ENCODE results near the gene ATM. TPM values are rescaled to one million over a fixed set of nuclear protein-coding genes. Genes with fewer than 3 reads are reported as not detected.
"Not testable (repeated sequence)": the region's sequence is repeated elsewhere in the genome, so short reads cannot be mapped to it uniquely, and the experiment has no call there.

Gene ATM
- polyA plus RNA-seq, 1 experiment: 12.8 TPM

DNA sequence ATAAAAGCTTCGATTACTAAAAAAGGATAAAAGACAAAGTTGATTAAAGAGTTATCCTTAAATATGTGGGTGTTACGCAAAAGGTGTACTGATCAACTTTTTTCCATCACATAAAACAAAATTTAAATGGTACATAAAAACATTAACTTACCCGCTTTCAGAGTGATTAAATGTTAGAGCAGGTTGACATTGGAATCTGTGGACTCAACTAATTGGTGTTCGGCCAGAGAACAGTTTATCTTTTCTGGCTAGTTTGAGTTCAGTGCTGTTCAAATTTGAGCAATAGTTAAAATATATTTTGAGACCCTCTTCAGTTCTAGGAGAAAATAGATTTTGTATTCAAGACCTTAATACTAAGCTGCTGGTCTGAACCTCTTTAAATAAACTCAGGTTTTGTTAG is 56.1 kb downstream of the ATM start:
- peaks cover 4% of the 10 kb centered on the region; the same call in 1 of the 2 replicates for H3K36me3 ChIP-seq (ENCODE audit: control insufficient read depth, insufficient read depth, low read length)
- POLR2A ChIA-PET: no interaction called here
- CTCF ChIA-PET: no interaction called here
- H3K27me3 ChIP-seq (ENCODE audit: control insufficient read depth, insufficient read depth, low read length): no peaks in the 10 kb centered on the region
- TF ChIP-seq, protein P1, sequence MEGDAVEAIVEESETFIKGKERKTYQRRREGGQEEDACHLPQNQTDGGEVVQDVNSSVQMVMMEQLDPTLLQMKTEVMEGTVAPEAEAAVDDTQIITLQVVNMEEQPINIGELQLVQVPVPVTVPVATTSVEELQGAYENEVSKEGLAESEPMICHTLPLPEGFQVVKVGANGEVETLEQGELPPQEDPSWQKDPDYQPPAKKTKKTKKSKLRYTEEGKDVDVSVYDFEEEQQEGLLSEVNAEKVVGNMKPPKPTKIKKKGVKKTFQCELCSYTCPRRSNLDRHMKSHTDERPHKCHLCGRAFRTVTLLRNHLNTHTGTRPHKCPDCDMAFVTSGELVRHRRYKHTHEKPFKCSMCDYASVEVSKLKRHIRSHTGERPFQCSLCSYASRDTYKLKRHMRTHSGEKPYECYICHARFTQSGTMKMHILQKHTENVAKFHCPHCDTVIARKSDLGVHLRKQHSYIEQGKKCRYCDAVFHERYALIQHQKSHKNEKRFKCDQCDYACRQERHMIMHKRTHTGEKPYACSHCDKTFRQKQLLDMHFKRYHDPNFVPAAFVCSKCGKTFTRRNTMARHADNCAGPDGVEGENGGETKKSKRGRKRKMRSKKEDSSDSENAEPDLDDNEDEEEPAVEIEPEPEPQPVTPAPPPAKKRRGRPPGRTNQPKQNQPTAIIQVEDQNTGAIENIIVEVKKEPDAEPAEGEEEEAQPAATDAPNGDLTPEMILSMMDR (IDR thresholded peaks at IDR 0.05; ENCODE audit: insufficient read depth, low read depth, low read length): no peak
- H3K4me3 ChIP-seq (ENCODE audit: low read depth, low read length): no peak overlapping the region
- no peak for DNase-seq (ENCODE audit: low read depth)

DNA sequence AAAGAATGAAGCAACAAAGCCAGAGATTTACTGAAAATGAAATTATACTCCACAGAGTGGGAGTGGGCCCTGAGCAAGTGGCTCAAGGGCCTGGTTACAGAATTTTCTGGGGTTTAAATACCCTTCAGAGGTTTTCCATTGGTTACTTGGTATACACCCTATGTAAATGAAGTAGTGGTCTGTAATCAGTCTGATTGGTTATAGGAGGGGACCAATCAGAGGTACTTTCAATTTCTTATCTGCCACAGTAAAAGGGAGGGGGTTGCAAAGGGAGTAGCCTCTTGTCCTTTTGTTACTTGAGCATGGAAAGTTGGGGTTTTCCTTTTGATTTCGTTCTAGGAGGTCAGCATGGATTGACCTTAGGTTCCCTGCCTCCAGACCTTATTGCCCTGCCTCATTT is 63.5 kb downstream of the ATM start:
- TF ChIP-seq, protein P1 (IDR thresholded peaks at IDR 0.05; ENCODE audit: insufficient read depth, low read depth, low read length): no peak
- no peak for DNase-seq (ENCODE audit: low read depth)
- Histone ChIP-seq H3K27me3 (ENCODE audit: control insufficient read depth, insufficient read depth, low read length) (no peaks in the 10 kb centered on the region), H3K36me3 (ENCODE audit: control insufficient read depth, insufficient read depth, low read length) (peaks cover 3% of the 10 kb centered on the region), H3K4me3 (ENCODE audit: low read depth, low read length) (no peak overlapping the region)
- ChIA-PET CTCF (no interaction called here), POLR2A (no interaction called here)

DNA sequence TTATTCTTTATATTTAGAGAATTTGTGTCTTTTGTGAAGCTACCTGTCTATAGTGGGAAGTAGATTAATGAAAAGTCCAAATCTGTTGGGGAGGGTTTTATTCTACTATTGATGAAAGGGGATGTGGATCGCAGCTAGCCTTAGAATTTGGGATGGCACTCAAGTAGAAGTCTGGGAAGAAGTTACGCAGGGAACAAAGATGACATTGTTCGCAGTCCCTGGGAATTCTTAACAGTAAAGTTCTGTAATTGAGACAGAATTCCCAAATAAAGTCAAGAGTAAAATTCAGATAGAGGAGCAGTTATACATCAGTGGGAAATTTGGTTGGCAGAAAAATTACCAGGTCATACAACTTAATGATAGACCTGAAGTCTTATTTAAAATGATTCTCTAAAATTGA is 64.1 kb downstream of the ATM start:
- no peaks in the 10 kb centered on the region for H3K27me3 ChIP-seq (ENCODE audit: control insufficient read depth, insufficient read depth, low read length)
- TF ChIP-seq, protein P1 (IDR thresholded peaks at IDR 0.05; ENCODE audit: insufficient read depth, low read depth, low read length): no peak
- DNase-seq (ENCODE audit: low read depth): no peak
- ChIA-PET POLR2A (no interaction called here), CTCF (no interaction called here)
- no peak overlapping the region for H3K4me3 ChIP-seq (ENCODE audit: low read depth, low read length)
- peaks cover 3% of the 10 kb centered on the region for H3K36me3 ChIP-seq (ENCODE audit: control insufficient read depth, insufficient read depth, low read length)

DNA sequence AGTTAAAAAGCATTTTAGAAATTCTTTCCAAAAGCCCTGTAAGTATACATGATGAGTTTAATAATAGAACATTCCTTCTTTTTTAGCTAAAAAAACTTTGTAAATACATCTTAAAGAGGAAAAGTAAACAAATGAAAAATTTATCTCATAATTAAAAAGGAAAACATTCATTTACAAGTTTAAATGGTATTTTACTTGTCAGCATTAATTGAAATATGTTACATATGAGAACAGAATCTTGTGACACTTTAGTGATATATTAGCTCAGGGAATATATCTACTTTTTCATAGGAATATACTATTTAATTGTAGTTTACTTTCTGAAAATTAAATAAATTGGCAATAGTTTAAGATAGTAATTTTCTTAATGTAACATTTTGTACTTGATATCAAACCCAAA is 66.2 kb downstream of the ATM start:
- DNase-seq (ENCODE audit: low read depth); POLR2A ChIA-PET; CTCF ChIA-PET: not testable (repeated sequence)

DNA sequence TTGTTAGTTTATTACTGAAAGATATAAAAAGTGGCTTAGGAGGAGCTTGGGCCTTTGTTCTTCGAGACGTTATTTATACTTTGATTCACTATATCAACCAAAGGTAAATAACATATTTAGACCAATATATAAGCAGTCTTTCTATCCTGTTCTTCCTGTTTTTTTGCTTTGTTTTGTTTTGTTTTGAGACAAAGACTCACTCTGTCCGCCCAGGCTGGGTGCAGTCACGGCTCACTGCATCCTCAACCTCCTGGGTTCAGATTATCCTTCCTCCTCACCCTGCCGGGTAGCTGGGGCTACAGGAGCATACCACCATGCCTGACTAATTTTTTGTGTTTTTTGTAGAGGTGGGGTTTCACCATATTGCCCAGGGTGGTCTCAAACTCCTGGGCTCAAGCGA is 66.8 kb downstream of the ATM start:
- peaks cover 3% of the 10 kb centered on the region for H3K36me3 ChIP-seq (ENCODE audit: control insufficient read depth, insufficient read depth, low read length)
- H3K27me3 ChIP-seq (ENCODE audit: control insufficient read depth, insufficient read depth, low read length): no peaks in the 10 kb centered on the region
- DNase-seq (ENCODE audit: low read depth): no peak
- ChIA-PET POLR2A (no interaction called here), CTCF (interaction anchor here (1.4 kb wide), 1 partner anchor 19 kb away, joined by 3 read pairs; no protein-coding TSS in a partner anchor)
- H3K4me3 ChIP-seq (ENCODE audit: low read depth, low read length): no peak overlapping the region
- TF ChIP-seq, protein P1 (IDR thresholded peaks at IDR 0.05; ENCODE audit: insufficient read depth, low read depth, low read length): no peak

More for the DNA sequence above, 66.2 kb downstream of the ATM start:
- not testable (repeated sequence) for H3K4me3 ChIP-seq (ENCODE audit: low read depth, low read length); H3K36me3 ChIP-seq (ENCODE audit: control insufficient read depth, insufficient read depth, low read length); H3K27me3 ChIP-seq (ENCODE audit: control insufficient read depth, insufficient read depth, low read length)

DNA sequence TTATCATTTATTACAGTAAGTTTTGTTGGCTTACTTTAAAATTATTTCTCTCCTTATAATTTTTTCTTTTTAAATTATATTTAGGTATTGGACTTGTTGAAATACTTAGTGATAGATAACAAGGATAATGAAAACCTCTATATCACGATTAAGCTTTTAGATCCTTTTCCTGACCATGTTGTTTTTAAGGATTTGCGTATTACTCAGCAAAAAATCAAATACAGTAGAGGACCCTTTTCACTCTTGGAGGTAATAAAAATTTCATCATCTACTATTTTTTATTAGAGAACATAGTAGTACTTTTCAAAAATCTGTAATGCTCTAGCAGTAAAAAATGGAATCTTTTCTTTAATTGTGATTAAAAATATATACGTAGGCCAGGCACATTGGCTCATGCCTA is 70.4 kb downstream of the ATM start:
- CTCF ChIA-PET: no interaction called here
- Histone ChIP-seq H3K36me3 (ENCODE audit: control insufficient read depth, insufficient read depth, low read length) (peaks cover 1% of the 10 kb centered on the region; the same call in 1 of the 2 replicates), H3K4me3 (ENCODE audit: low read depth, low read length) (no peak overlapping the region), H3K27me3 (ENCODE audit: control insufficient read depth, insufficient read depth, low read length) (no peaks in the 10 kb centered on the region)
- TF ChIP-seq, protein P1 (IDR thresholded peaks at IDR 0.05; ENCODE audit: insufficient read depth, low read depth, low read length): no peak
- POLR2A ChIA-PET: no interaction called here
- no peak for DNase-seq (ENCODE audit: low read depth)
